Measurements from ENCODE around the gene OR51G2. TPM values are rescaled to one million over a fixed set of nuclear protein-coding genes. Genes with fewer than 3 reads are reported as not detected.
"Not testable (repeated sequence)": the region's sequence is repeated elsewhere in the genome, so short reads cannot be mapped to it uniquely, and the experiment has no call there.

Gene OR51G2, protein sequence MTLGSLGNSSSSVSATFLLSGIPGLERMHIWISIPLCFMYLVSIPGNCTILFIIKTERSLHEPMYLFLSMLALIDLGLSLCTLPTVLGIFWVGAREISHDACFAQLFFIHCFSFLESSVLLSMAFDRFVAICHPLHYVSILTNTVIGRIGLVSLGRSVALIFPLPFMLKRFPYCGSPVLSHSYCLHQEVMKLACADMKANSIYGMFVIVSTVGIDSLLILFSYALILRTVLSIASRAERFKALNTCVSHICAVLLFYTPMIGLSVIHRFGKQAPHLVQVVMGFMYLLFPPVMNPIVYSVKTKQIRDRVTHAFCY
- total RNA-seq: not detected

- TF ChIP-seq, protein P1, sequence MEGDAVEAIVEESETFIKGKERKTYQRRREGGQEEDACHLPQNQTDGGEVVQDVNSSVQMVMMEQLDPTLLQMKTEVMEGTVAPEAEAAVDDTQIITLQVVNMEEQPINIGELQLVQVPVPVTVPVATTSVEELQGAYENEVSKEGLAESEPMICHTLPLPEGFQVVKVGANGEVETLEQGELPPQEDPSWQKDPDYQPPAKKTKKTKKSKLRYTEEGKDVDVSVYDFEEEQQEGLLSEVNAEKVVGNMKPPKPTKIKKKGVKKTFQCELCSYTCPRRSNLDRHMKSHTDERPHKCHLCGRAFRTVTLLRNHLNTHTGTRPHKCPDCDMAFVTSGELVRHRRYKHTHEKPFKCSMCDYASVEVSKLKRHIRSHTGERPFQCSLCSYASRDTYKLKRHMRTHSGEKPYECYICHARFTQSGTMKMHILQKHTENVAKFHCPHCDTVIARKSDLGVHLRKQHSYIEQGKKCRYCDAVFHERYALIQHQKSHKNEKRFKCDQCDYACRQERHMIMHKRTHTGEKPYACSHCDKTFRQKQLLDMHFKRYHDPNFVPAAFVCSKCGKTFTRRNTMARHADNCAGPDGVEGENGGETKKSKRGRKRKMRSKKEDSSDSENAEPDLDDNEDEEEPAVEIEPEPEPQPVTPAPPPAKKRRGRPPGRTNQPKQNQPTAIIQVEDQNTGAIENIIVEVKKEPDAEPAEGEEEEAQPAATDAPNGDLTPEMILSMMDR (IDR thresholded peaks at IDR 0.05): no peak
- TF ChIP-seq POLR2A (IDR thresholded peaks at IDR 0.05): no peak
- no peak within 1 kb of the TSS for H3K4me3 ChIP-seq (ENCODE audit: low read depth, poor library complexity, severe bottlenecking)
- DNase-seq (ENCODE audit: low spot score in 2 of 2): no peak
- intact Hi-C loops (cut with DNase I; ENCODE audit: low total_unique reads): no loop called here
- 86 to 92% methylated on average over 4 of the region's 4 CpGs for WGBS, 2 donors
These were observed at the start of gene OR51G2 for GRCh38 chr11:4919250-4919649. Gene OR51G2, minus strand, starts transcription at chr11:4919350. Its CDS starts 3,687 bp downstream, at chr11:4915663.

DNA sequence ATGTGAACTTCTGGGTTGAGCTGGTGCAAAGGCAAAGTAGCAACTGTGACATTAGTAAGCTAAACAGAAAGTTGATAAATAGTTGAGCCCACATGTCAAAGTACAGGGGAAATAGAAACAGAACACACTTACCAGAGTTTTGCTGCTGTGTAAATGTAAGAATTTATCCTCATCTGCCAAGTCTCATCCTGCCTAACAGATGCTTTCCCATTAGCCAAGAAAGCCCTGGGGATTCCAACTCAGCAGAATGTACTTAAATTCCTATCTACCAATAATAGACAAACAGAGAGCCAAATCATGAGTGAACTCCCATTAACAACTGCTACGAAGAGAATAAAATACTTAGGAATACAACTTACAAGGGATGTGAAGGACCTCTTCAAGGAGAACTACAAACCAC lies 43.7 kb upstream of the OR51G2 start:
- H3K4me3 ChIP-seq (ENCODE audit: low read depth, poor library complexity, severe bottlenecking): no peak overlapping the region
- 53 to 77% methylated on average over 1 of the region's 1 CpG for WGBS, 2 donors
- TF ChIP-seq, protein P1 (IDR thresholded peaks at IDR 0.05): no peak
- no peak for TF ChIP-seq POLR2A (IDR thresholded peaks at IDR 0.05)
- intact Hi-C loops (cut with DNase I; ENCODE audit: low total_unique reads): no loop called here
- no peak for DNase-seq (ENCODE audit: low spot score in 2 of 2)

GRCh38 chr11:4960877-4961276 lies 41.7 kb upstream of the OR51G2 start:
- TF ChIP-seq, protein P1 (IDR thresholded peaks at IDR 0.05): no peak
- TF ChIP-seq POLR2A (IDR thresholded peaks at IDR 0.05): no peak
- intact Hi-C loops (cut with DNase I; ENCODE audit: low total_unique reads): no loop called here
- no peak for DNase-seq (ENCODE audit: low spot score in 2 of 2)
- 82 to 89% methylated on average over 3 of the region's 3 CpGs for WGBS, 2 donors
- no peak overlapping the region for H3K4me3 ChIP-seq (ENCODE audit: low read depth, poor library complexity, severe bottlenecking)

DNA sequence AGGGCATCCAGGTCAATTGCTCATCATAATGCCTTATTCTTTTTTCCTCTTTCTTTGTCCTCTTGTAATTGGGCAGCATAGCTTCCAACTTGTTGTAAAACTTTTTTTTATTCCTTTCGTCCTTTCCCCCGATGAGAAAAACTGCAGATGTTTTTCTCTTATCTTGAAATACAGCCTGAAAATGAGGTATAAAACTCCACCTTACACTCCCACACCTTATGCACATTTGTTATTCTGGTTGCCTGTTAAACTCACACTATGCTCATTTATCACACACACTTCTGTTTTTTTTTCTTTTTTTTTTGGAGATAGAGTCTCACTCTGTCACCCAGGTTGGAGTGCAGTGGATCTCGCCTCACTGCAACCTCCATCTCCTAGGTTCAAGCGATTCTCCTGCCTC lies 38.2 kb upstream of the OR51G2 start:
- intact Hi-C loops (cut with DNase I; ENCODE audit: low total_unique reads): no loop called here
- no peak for TF ChIP-seq POLR2A (IDR thresholded peaks at IDR 0.05)
- TF ChIP-seq, protein P1 (IDR thresholded peaks at IDR 0.05): no peak
- 89 to 92% methylated on average over 4 of the region's 4 CpGs for WGBS, 2 donors
- DNase-seq (ENCODE audit: low spot score in 2 of 2): no peak
- H3K4me3 ChIP-seq (ENCODE audit: low read depth, poor library complexity, severe bottlenecking): no peak overlapping the region

- DNase-seq (ENCODE audit: low spot score in 2 of 2); H3K4me3 ChIP-seq (ENCODE audit: low read depth, poor library complexity, severe bottlenecking); intact Hi-C loops (cut with DNase I; ENCODE audit: low total_unique reads): not testable (repeated sequence)
- 63 to 69% methylated on average over 2 of the region's 2 CpGs for WGBS, 2 donors
These were observed 36.5 kb upstream of the OR51G2 start, which contains the start of gene OR51A2 for GRCh38 chr11:4955613-4956012. Gene OR51A2, minus strand, starts transcription at chr11:4955713. Its CDS starts 0 bp downstream, at chr11:4955713.

DNA sequence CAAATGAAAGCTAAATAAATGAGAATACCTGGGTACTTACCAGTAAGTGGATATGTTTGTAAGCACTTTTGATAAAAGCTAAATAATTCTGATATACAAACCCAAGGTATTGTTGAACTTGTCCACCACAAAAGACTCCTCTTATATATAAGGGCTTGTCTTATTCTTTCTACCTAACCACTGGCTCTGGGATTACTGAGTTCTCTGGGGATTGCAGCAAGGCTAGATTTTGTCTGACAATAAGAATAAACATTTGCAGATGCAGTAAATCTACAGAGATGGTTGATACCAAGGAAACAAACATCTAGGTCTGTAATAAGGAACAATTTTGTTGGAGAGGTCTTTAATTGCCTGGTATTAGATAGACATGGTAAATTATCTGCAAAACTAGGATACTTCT lies 28.4 kb upstream of the OR51G2 start, which contains the start of gene OR51A4:
TSS of gene OR51A4 (minus strand) at position 101 of the 400 bp plus-strand sequence. CDS start 505 bp downstream, outside the sequence.
- no peak within 1 kb of the TSS for H3K4me3 ChIP-seq (ENCODE audit: low read depth, poor library complexity, severe bottlenecking)
- intact Hi-C loops (cut with DNase I; ENCODE audit: low total_unique reads): no loop called here
- TF ChIP-seq POLR2A (IDR thresholded peaks at IDR 0.05): no peak
- TF ChIP-seq, protein P1 (IDR thresholded peaks at IDR 0.05): no peak
- no peak for DNase-seq (ENCODE audit: low spot score in 2 of 2)
